Erythroblast (primary cell): ENCODE data around the gene ARHGAP30.

Source experiments
- GATA1 ChIP-seq: IDR thresholded peaks from 2 replicates; pipeline ENCODE4 v1.6.1; 2011; ENCODE audit warnings: low read depth, mild to moderate bottlenecking, control low read depth, low read length, moderate library complexity
- POLR2A ChIP-seq: IDR thresholded peaks from 2 replicates; pipeline ENCODE4 v1.6.1; 2011; ENCODE audit warnings: mild to moderate bottlenecking, low read length

- TF ChIP-seq POLR2A (no peak), GATA1 (no peak)
These were observed 26.3 kb upstream of the ARHGAP30 start for GRCh38 chr1:161096015-161096414.
